NCI-H1092 (cell line): ENCODE results near the gene SMAD5.

Experiments used
- DNase-seq: peaks from one replicate; lab custom pipeline; 2025; lab: John Stamatoyannopoulos, UW

Gene SMAD5

DNA sequence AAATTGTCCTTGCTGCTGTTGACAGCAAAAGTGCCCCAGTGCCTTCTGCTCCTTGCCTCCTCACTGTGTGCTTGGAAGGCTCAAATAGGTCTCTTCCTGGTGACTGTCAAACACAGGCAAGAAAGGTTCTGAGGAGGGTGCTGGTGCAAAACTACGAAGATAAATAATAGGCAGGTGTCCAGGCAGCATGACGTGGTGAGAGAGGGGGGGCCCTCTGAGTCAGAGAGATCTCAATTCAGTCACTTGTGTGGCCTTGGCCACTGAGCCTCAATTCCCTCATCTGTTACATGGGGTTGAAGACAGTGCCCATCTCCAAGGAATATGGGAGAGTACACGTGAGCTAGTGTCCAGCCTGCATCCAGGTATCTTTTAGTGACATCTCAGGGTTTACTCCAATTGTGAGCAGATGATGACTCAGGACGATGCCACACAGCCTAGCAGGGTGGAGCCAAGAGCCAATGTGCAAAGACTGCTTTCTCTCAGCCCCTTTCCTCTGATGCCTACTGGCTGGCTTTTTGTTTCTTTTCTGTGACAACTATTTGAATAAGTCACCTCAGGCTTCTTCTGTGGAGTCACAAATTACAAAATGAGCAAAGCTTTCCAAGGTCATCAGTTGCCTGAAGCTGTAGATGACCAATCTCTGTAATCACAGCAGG, 90.1 kb downstream of the SMAD5 start:
- no peak for DNase-seq

- no peak for DNase-seq
Measured at GRCh38 chr5:136225796-136226195, 93.2 kb downstream of the SMAD5 start.

GRCh38 chr5:136226401-136226800, 93.8 kb downstream of the SMAD5 start:
- DNase-seq: no peak

- DNase-seq: no peak
Measured at GRCh38 chr5:136228136-136228757, 95.6 kb downstream of the SMAD5 start.

- no peak for DNase-seq
Measured at GRCh38 chr5:136230176-136230575, 97.5 kb downstream of the SMAD5 start.

DNA sequence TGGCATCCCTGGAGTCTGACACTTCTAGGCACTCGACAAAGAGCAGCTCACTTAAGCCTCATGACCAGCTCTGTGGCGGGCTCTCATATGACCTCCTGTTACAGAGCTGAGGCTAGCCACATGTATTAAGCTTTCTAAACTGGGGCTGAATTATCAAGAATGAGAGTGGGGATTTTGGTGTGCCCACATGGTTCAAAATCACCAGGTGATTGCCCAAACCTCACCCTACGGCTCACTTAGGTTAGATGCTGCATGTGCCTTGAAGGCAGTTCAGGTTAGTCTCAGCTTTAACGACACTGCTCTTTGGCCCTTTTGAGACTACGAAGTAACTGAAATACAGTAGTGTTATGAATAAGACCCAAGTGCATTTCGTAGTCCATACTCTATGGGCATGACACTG, 99.7 kb downstream of the SMAD5 start:
- DNase-seq: no peak
